Measurements from ENCODE around the gene STC2.

Gene STC2

GRCh38 chr5:173321886-173322285 is 6.3 kb downstream of the STC2 start:
- Histone ChIP-seq H2BK12ac (ENCODE audit: low read length) (no peak overlapping the region), H3K18ac (ENCODE audit: low read length) (no peak overlapping the region), H3K36me3 (replicated peaks in 1 of 2; ENCODE audit: control insufficient read depth in 2 of 2, insufficient read depth in 2 of 2, low read length in 2 of 2) (peaks cover 10 to 32% of the 10 kb centered on the region in 2 donors), H2BK15ac (ENCODE audit: low read length) (no peak overlapping the region), H3K27me3 (ENCODE audit: control insufficient read depth in 3 of 3, insufficient read depth in 3 of 3, low read depth in 1 of 3, low read length in 3 of 3) (peaks cover 0 to 32% (median 8%) of the 10 kb centered on the region in 3 experiments), H3K4ac (ENCODE audit: low read length) (no peak overlapping the region), H2AFZ (ENCODE audit: low read length) (no peak overlapping the region), H4K8ac (ENCODE audit: low read depth, low read length) (no peak overlapping the region), H2BK5ac (ENCODE audit: low read length) (no peak overlapping the region), H2BK120ac (ENCODE audit: low read depth, low read length) (no peak overlapping the region), H3K4me1 (ENCODE audit: control insufficient read depth in 2 of 2, insufficient read depth in 1 of 2, low read depth in 1 of 2, low read length in 2 of 2) (peaks cover 0 to 1% of the 10 kb centered on the region in 2 donors), H4K91ac (ENCODE audit: low read depth, low read length, poor library complexity) (no peak overlapping the region), H3K4me3 (ENCODE audit: low read length in 2 of 2) (no peak overlapping the region), H3K9ac (ENCODE audit: low read depth, low read length, poor library complexity) (no peak overlapping the region), H3K14ac (ENCODE audit: low read length) (no peak overlapping the region), H3K4me2 (ENCODE audit: insufficient read depth, low read length, poor library complexity, severe bottlenecking) (no peak overlapping the region), H3K9me3 (replicated peaks in 1 of 2; ENCODE audit: control insufficient read depth in 2 of 2, insufficient read depth in 1 of 2, low read depth in 1 of 2, low read length in 2 of 2) (no peaks in the 10 kb centered on the region), H2AK5ac (ENCODE audit: low read depth, low read length) (no peak overlapping the region), H3K79me1 (ENCODE audit: low read depth, low read length) (no peaks in the 10 kb centered on the region), H3K27ac (replicated peaks; ENCODE audit: low read length) (no peak overlapping the region), H3K23ac (ENCODE audit: low read depth, low read length, poor library complexity) (no peak overlapping the region)
- DNase-seq (ENCODE audit: low spot score): no peak
- no CpG with 5 or more reads among the region's 5 CpGs for WGBS, 2 donors (ENCODE audit: extremely low coverage in 2 of 2, insufficient read length in 2 of 2, insufficient replicate concordance in 1 of 2)

- no peak for DNase-seq (ENCODE audit: low spot score)
- Histone ChIP-seq H3K14ac (ENCODE audit: low read length) (no peak overlapping the region), H3K9ac (ENCODE audit: low read depth, low read length, poor library complexity) (no peak overlapping the region), H2AFZ (ENCODE audit: low read length) (no peak overlapping the region), H3K23ac (ENCODE audit: low read depth, low read length, poor library complexity) (no peak overlapping the region), H3K27me3 (ENCODE audit: control insufficient read depth in 3 of 3, insufficient read depth in 3 of 3, low read depth in 1 of 3, low read length in 3 of 3) (peaks cover 0 to 17% (median 0%) of the 10 kb centered on the region in 3 experiments), H2BK12ac (ENCODE audit: low read length) (no peak overlapping the region), H2BK5ac (ENCODE audit: low read length) (no peak overlapping the region), H2BK15ac (ENCODE audit: low read length) (no peak overlapping the region), H3K4me2 (ENCODE audit: insufficient read depth, low read length, poor library complexity, severe bottlenecking) (no peak overlapping the region), H3K27ac (replicated peaks; ENCODE audit: low read length) (no peak overlapping the region), H4K91ac (ENCODE audit: low read depth, low read length, poor library complexity) (no peak overlapping the region), H4K8ac (ENCODE audit: low read depth, low read length) (no peak overlapping the region), H3K9me3 (replicated peaks in 1 of 2; ENCODE audit: control insufficient read depth in 2 of 2, insufficient read depth in 1 of 2, low read depth in 1 of 2, low read length in 2 of 2) (no peaks in the 10 kb centered on the region), H2AK5ac (ENCODE audit: low read depth, low read length) (no peak overlapping the region), H3K18ac (ENCODE audit: low read length) (no peak overlapping the region), H3K36me3 (replicated peaks in 1 of 2; ENCODE audit: control insufficient read depth in 2 of 2, insufficient read depth in 2 of 2, low read length in 2 of 2) (peaks cover 10 to 30% of the 10 kb centered on the region in 2 donors), H3K4me1 (ENCODE audit: control insufficient read depth in 2 of 2, insufficient read depth in 1 of 2, low read depth in 1 of 2, low read length in 2 of 2) (peaks cover 6 to 11% of the 10 kb centered on the region in 2 donors), H3K4ac (ENCODE audit: low read length) (no peak overlapping the region), H2BK120ac (ENCODE audit: low read depth, low read length) (no peak overlapping the region), H3K79me1 (ENCODE audit: low read depth, low read length) (no peaks in the 10 kb centered on the region), H3K4me3 (ENCODE audit: low read length in 2 of 2) (no peak overlapping the region)
- no CpG with 5 or more reads among the region's 10 CpGs for WGBS, 2 donors (ENCODE audit: extremely low coverage in 2 of 2, insufficient read length in 2 of 2, insufficient replicate concordance in 1 of 2)
Measured at GRCh38 chr5:173320259-173320658, 8.0 kb downstream of the STC2 start.

- H4K91ac ChIP-seq (ENCODE audit: low read depth, low read length, poor library complexity): no peak overlapping the region
- no peak overlapping the region for H3K18ac ChIP-seq (ENCODE audit: low read length)
- no peaks in the 10 kb centered on the region for H3K79me1 ChIP-seq (ENCODE audit: low read depth, low read length)
- H3K14ac ChIP-seq (ENCODE audit: low read length): no peak overlapping the region
- no peak overlapping the region for H2AK5ac ChIP-seq (ENCODE audit: low read depth, low read length)
- no peak overlapping the region for H2BK15ac ChIP-seq (ENCODE audit: low read length)
- no peak overlapping the region for H3K4me2 ChIP-seq (ENCODE audit: insufficient read depth, low read length, poor library complexity, severe bottlenecking)
- H3K27me3 ChIP-seq (ENCODE audit: control insufficient read depth in 3 of 3, insufficient read depth in 3 of 3, low read depth in 1 of 3, low read length in 3 of 3): peaks cover 0 to 13% (median 0%) of the 10 kb centered on the region in 3 experiments
- no peak overlapping the region for H3K4ac ChIP-seq (ENCODE audit: low read length)
- no peak overlapping the region for H3K4me3 ChIP-seq (ENCODE audit: low read length in 2 of 2)
- peaks cover 10 to 26% of the 10 kb centered on the region in 2 donors for H3K36me3 ChIP-seq (replicated peaks in 1 of 2; ENCODE audit: control insufficient read depth in 2 of 2, insufficient read depth in 2 of 2, low read length in 2 of 2)
- no peak overlapping the region for H3K23ac ChIP-seq (ENCODE audit: low read depth, low read length, poor library complexity)
- H2BK12ac ChIP-seq (ENCODE audit: low read length): no peak overlapping the region
- no peak overlapping the region for H2BK120ac ChIP-seq (ENCODE audit: low read depth, low read length)
- H4K8ac ChIP-seq (ENCODE audit: low read depth, low read length): no peak overlapping the region
- WGBS, 2 donors (ENCODE audit: extremely low coverage in 2 of 2, insufficient read length in 2 of 2, insufficient replicate concordance in 1 of 2): no CpG with 5 or more reads among the region's 5 CpGs
- H3K9me3 ChIP-seq (replicated peaks in 1 of 2; ENCODE audit: control insufficient read depth in 2 of 2, insufficient read depth in 1 of 2, low read depth in 1 of 2, low read length in 2 of 2): no peaks in the 10 kb centered on the region
- H2BK5ac ChIP-seq (ENCODE audit: low read length): no peak overlapping the region
- no peak overlapping the region for H3K9ac ChIP-seq (ENCODE audit: low read depth, low read length, poor library complexity)
- no peak for DNase-seq (ENCODE audit: low spot score)
- no peak overlapping the region for H3K27ac ChIP-seq (replicated peaks; ENCODE audit: low read length)
- peaks cover 11 to 13% of the 10 kb centered on the region in 2 donors for H3K4me1 ChIP-seq (ENCODE audit: control insufficient read depth in 2 of 2, insufficient read depth in 1 of 2, low read depth in 1 of 2, low read length in 2 of 2)
- no peak overlapping the region for H2AFZ ChIP-seq (ENCODE audit: low read length)
Measured at GRCh38 chr5:173319646-173320045, 8.6 kb downstream of the STC2 start.

- WGBS, 2 donors (ENCODE audit: extremely low coverage in 2 of 2, insufficient read length in 2 of 2, insufficient replicate concordance in 1 of 2): no CpG with 5 or more reads among the region's 7 CpGs
- peaks cover 10 to 26% of the 10 kb centered on the region in 2 donors for H3K36me3 ChIP-seq (replicated peaks in 1 of 2; ENCODE audit: control insufficient read depth in 2 of 2, insufficient read depth in 2 of 2, low read length in 2 of 2)
Measured at GRCh38 chr5:173318881-173319620, 9.2 kb downstream of the STC2 start.

More at GRCh38 chr5:173318881-173319620, 9.2 kb downstream of the STC2 start:
- H3K9ac ChIP-seq (ENCODE audit: low read depth, low read length, poor library complexity): no peak overlapping the region
- no peak for DNase-seq (ENCODE audit: low spot score)
- H3K23ac ChIP-seq (ENCODE audit: low read depth, low read length, poor library complexity): no peak overlapping the region
- no peak overlapping the region for H3K27ac ChIP-seq (replicated peaks; ENCODE audit: low read length)
- H2BK120ac ChIP-seq (ENCODE audit: low read depth, low read length): no peak overlapping the region
- H3K9me3 ChIP-seq (replicated peaks in 1 of 2; ENCODE audit: control insufficient read depth in 2 of 2, insufficient read depth in 1 of 2, low read depth in 1 of 2, low read length in 2 of 2): no peaks in the 10 kb centered on the region
- no peak overlapping the region for H3K14ac ChIP-seq (ENCODE audit: low read length)
- no peak overlapping the region for H4K91ac ChIP-seq (ENCODE audit: low read depth, low read length, poor library complexity)
- no peaks in the 10 kb centered on the region for H3K79me1 ChIP-seq (ENCODE audit: low read depth, low read length)
- H2BK5ac ChIP-seq (ENCODE audit: low read length): no peak overlapping the region
- H2BK15ac ChIP-seq (ENCODE audit: low read length): no peak overlapping the region
- no peak overlapping the region for H3K4me3 ChIP-seq (ENCODE audit: low read length in 2 of 2)
- no peak overlapping the region for H3K18ac ChIP-seq (ENCODE audit: low read length)
- H2BK12ac ChIP-seq (ENCODE audit: low read length): no peak overlapping the region
- no peak overlapping the region for H2AK5ac ChIP-seq (ENCODE audit: low read depth, low read length)
- H3K4ac ChIP-seq (ENCODE audit: low read length): no peak overlapping the region
- no peak overlapping the region for H4K8ac ChIP-seq (ENCODE audit: low read depth, low read length)
- H3K27me3 ChIP-seq (ENCODE audit: control insufficient read depth in 3 of 3, insufficient read depth in 3 of 3, low read depth in 1 of 3, low read length in 3 of 3): peaks cover 0 to 7% (median 0%) of the 10 kb centered on the region in 3 experiments
- no peak overlapping the region for H3K4me2 ChIP-seq (ENCODE audit: insufficient read depth, low read length, poor library complexity, severe bottlenecking)
- peaks cover 12 to 17% of the 10 kb centered on the region in 2 donors for H3K4me1 ChIP-seq (ENCODE audit: control insufficient read depth in 2 of 2, insufficient read depth in 1 of 2, low read depth in 1 of 2, low read length in 2 of 2)
- H2AFZ ChIP-seq (ENCODE audit: low read length): no peak overlapping the region

Data from neuronal stem cell (in vitro differentiated cells).